Heart left ventricle (tissue), 16 donors: Measurements from ENCODE around the gene MRPL24. TPM values are rescaled to one million over a fixed set of nuclear protein-coding genes. Genes with fewer than 3 reads are reported as not detected.

Source experiments
- ATAC-seq, 4 donors: fragments of 200-7000 bp; cut with Tn5 transposase; one replicate each; pipeline ENCODE4 v1.9.1; 2020 to 2022; ENCODE audit warnings: moderate library complexity in 4 of 4, mild to moderate bottlenecking in 3 of 4, moderate number of reproducible peaks in 1 of 4
- DNase-seq, 5 donors: peaks; one replicate each; pipeline ENCODE4 v3.0.0-alpha.2; 2020
- H3K27ac ChIP-seq, 12 donors: fragments of 200-600 bp; sonication (generic) in 4 of 12; one replicate each; pipeline versions ENCODE4 v1.5.0 to v1.8.0; 2016 to 2022; ENCODE audit warnings: mild to moderate bottlenecking in 2 of 12
- H3K27me3 ChIP-seq, 9 donors: fragments of 200-600 bp; sonication (generic) in 2 of 9; one replicate each; pipeline versions ENCODE4 v1.5.1 to v1.8.0; 2016 to 2022; ENCODE audit warnings: mild to moderate bottlenecking in 3 of 9
- H3K36me3 ChIP-seq, 9 donors: fragments of 200-600 bp; sonication (generic) in 2 of 9; one replicate each; pipeline versions ENCODE4 v1.5.0 to v1.8.0; 2018 to 2022; ENCODE audit warnings: mild to moderate bottlenecking in 2 of 9
- H3K4me1 ChIP-seq, 12 donors: fragments of 200-600 bp; sonication (generic) in 4 of 12; one replicate each; pipeline versions ENCODE4 v1.5.0 to v1.8.0; 2016 to 2022; ENCODE audit warnings: mild to moderate bottlenecking in 3 of 12
- H3K4me3 ChIP-seq, 12 donors: fragments of 200-600 bp; sonication (generic) in 4 of 12; one replicate each; pipeline versions ENCODE4 v1.5.0 to v1.8.0; 2017 to 2022; ENCODE audit warnings: mild to moderate bottlenecking in 9 of 12, moderate library complexity in 4 of 12
- H3K9me3 ChIP-seq, 12 donors: fragments of 200-600 bp; sonication (generic) in 4 of 12; one replicate each; pipeline versions ENCODE4 v1.5.0 to v1.8.0; 2016 to 2022; ENCODE audit warnings: mild to moderate bottlenecking in 1 of 12
- CTCF ChIP-seq, 12 donors: fragments of 200-600 bp; sonication (generic) in 4 of 12; IDR thresholded peaks; one replicate each; pipeline versions ENCODE4 v1.5.0 to v1.8.0; 2018 to 2022; ENCODE audit warnings: antibody characterized with exemption in 12 of 12, mild to moderate bottlenecking in 5 of 12
- POLR2A ChIP-seq, 2 donors: fragments of 450-650 bp; IDR thresholded peaks; one replicate each; pipeline ENCODE4 v1.6.1; 2017; ENCODE audit warnings: antibody characterized with exemption in 2 of 2, mild to moderate bottlenecking in 2 of 2, moderate library complexity in 2 of 2
- WGBS, 4 donors: extraction: QIAGEN DNeasy Blood & Tissue Kit in 2 of 4; methylation state at CpG; one replicate each; pipeline versions ENCODE4 v1.1.5 to v1.1.7; 2013 to 2018; 5-methylcytosine and 5-hydroxymethylcytosine counted together
- intact Hi-C, 10 donors: fragments of 100-400 bp; cut with DNase I; formaldehyde crosslinking; loops; one replicate each; pipeline versions ENCODE4 v1.11.1 to v1.14.2; 2022
- polyA plus RNA-seq, 2 donors: library from polyadenylated mRNA; stranded (reverse); fragments of 200-250 nt; gene quantifications; one replicate each; pipeline ENCODE4 v1.2.3, GENCODE V29; 2013
- total RNA-seq, 9 donors: library from RNA; depleted of rRNA in 2 of 9; stranded (reverse); fragments of >200 nt in 2 of 9; fragmentation: NEBNext Ultra II Directional in 3 of 9; extraction: Animal tissue kit (Norgen Biotek cat#: 25700) in 3 of 9; gene quantifications; one replicate each; pipeline versions ENCODE4 v1.1.0 to v1.2.4, GENCODE V29; 2016 to 2023
- donor health status: ischemic (EF 13 %, LVEDD 7.1; RV severe dilation, severe dysfunction).
- donor health status: healthy with polysubstance abuse.
- donor health status: DM: no; HTN: yes; CAD: no.
- donor health status: DM: no; HTN: no; CAD: no.
- donor health status: ischemic (EF 25% LVEDD 6.9; RV normal size, moderate dysfunction).
- donor health status: ischemic (EF 25% LVEDD 5.7; RV mildly dilated, moderate dysfunction).
- donor health status: healthy.
- donor health status: DM: yes; HTN: yes; CAD: no.
- donor health status: ischemic (EF 35%, LVEDD 5.7; RV mildly dilated, moderate dysfunction).
- donor health status: nonischemic (EF 11% LVEDD 7.7; RV severe dilation, severe dysfunction).
- donor health status: DM: yes; HTN: yes; CAD: no.
- donor health status: PGD.
- donor health status: ischemic (EF 29% LVEDD 5.4; RV normal size, mild dysfunction).
- donor health status: nonischemic (EF 23%, LVEDD 6.1; RV moderate dilation, normal function).

Gene MRPL24
- total and polyA plus RNA-seq, 11 donors: 74.8 to 230 (median 84.8) TPM

DNA sequence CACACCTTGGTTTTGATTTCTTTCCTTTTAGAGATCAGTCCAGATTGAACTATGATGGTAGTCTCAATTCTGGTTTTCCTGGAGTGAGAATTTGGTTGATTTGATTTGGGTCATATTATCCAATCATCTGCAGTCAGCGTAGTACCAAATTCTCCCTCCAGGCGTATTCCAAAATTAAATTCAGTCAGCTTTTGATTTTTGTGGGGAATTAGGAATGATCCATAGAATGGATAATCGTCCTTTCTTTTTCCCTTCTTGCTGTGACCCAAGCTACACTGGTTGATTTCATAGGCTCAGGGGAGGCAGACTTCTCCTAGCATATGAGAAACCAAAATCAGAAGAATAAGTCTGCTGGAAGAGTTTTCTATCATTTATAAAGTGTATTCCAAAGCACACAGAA, 31.3 kb upstream of the MRPL24 start:
- 81 to 88% (median 85%) methylated on average over 3 of the region's 3 CpGs for WGBS, 4 donors
- H3K27me3 ChIP-seq: no peaks in the 10 kb centered on the region
- H3K9me3 ChIP-seq: no peaks in the 10 kb centered on the region
- DNase-seq (no peak), ATAC-seq (no peak)
- H3K4me3 ChIP-seq: no peak overlapping the region
- H3K27ac ChIP-seq: peak overlapping the region in 7 of 12 donors; percentile 12 to 60 (median 53)
- H3K4me1 ChIP-seq: peaks cover 0 to 79% (median 61%) of the 10 kb centered on the region in 12 donors
- TF ChIP-seq CTCF (IDR thresholded peaks at IDR 0.05) (no peak), POLR2A (IDR thresholded peaks at IDR 0.05) (no peak)
- intact Hi-C loops: no loop called here
- peaks cover 0 to 34% (median 19%) of the 10 kb centered on the region in 9 donors for H3K36me3 ChIP-seq

DNA sequence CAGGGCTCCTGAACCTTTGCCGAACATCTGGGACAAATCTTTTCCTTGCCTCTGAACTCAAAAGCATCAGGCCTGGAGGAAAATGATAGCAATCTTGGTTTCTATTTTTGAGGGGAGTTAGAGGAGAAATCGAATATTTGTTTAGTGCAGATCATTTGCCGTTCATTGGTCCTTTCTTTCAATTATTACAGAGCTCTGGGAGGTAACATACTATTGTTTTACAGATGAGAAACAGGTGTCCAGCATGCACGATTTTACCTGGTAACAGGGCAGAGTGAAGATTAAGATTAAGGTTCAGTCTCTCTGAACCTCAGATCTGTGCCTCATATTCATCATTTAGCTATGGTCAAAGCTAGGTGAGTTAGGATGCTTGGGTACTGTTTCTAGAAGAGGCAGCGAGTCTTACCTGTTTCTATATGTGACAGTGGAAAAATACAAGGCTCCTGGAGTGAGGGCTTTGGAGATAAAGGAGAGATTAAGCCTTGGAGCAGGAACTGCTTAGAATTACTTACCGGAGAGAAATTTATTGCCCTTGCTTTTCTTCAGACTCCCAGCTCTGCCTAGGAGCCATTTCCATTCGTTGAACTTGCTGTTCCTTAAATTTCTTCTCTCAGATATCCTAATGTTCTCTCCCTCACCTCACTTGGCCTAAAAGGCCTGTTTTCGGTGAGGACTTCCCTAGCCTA, 27.9 kb upstream of the MRPL24 start:
- no peak for TF ChIP-seq CTCF (IDR thresholded peaks at IDR 0.05)
- no peak for TF ChIP-seq POLR2A (IDR thresholded peaks at IDR 0.05)
- Histone ChIP-seq H3K27me3 (no peaks in the 10 kb centered on the region), H3K4me1 (peaks cover 0 to 69% (median 58%) of the 10 kb centered on the region in 12 donors), H3K36me3 (peaks cover 0 to 27% (median 19%) of the 10 kb centered on the region in 9 donors), H3K9me3 (no peaks in the 10 kb centered on the region), H3K4me3 (peak overlapping the region; percentile 52 to 100 (median 80)), H3K27ac (peak overlapping the region in 6 of 12 donors; percentile 84 to 99 (median 95))
- DNase-seq (no peak), ATAC-seq (no peak)
- intact Hi-C loops: loop anchor here in 3 of 10 donors (5.0 kb wide), 1 partner anchor 41 kb away; the partner anchor contains the start of genes ISG20L2 (in 3 of the 3) and METTL25B (in 3 of the 3)
- 19 to 25% (median 22%) methylated on average over 8 of the region's 8 CpGs for WGBS, 4 donors

GRCh38 chr1:156767879-156768604, 27.2 kb upstream of the MRPL24 start:
- H3K27ac ChIP-seq: peak overlapping the region; percentile 80 to 99 (median 94)
- intact Hi-C loops: loop anchor here in 9 of 10 donors (1.0 to 5.0 kb wide), 7 partner anchors 15 to 41 kb away; partner anchors contain the start of genes ISG20L2 (in 7 of the 9), METTL25B (in 7 of the 9), MRPL24 (in 5 of the 9) and HDGF (in 1 of the 9)
- DNase-seq: peak; percentile 33 to 73 (median 40)
- peaks cover 0 to 27% (median 19%) of the 10 kb centered on the region in 9 donors for H3K36me3 ChIP-seq
- TF ChIP-seq CTCF (IDR thresholded peaks at IDR 0.05) (no peak), POLR2A (IDR thresholded peaks at IDR 0.05) (no peak)
- peaks cover 0 to 62% (median 51%) of the 10 kb centered on the region in 12 donors for H3K4me1 ChIP-seq
- H3K27me3 ChIP-seq: no peaks in the 10 kb centered on the region
- ATAC-seq: peak in 3 of 4 donors; percentile 1 to 21 (median 6)
- H3K4me3 ChIP-seq: peak overlapping the region; percentile 52 to 100 (median 80)
- no peaks in the 10 kb centered on the region for H3K9me3 ChIP-seq
- 0 to 1% (median 0%) methylated on average over 13 to 31 of the region's 31 CpGs for WGBS, 4 donors
